Dermis microvascular lymphatic vessel endothelial cell (primary cell): ENCODE measurements around the gene TACR2. TPM values are rescaled to one million over a fixed set of nuclear protein-coding genes. Genes with fewer than 3 reads are reported as not detected.

Experiments used
- total RNA-seq: library from RNA; depleted of rRNA; stranded (reverse); fragments of >200 nt; gene quantifications from 2 replicates; pipeline ENCODE4 v1.2.1, GENCODE V29; 2014

TACR2 gene
- total RNA-seq, 1 donor from 2014 or later, result under 0.01 TPM

Other genes starting within 250 kb of the TACR2 start
- 18.4 and 18.8 TPM in 2 replicates for gene SUPV3L1, start 236.7 kb downstream of the TACR2 start, total RNA-seq
- gene HKDC1, start 196.6 kb downstream of the TACR2 start, total RNA-seq, result 0.13 TPM in 1 of 2 replicates, not detected in the other
- gene HK1, start 138.4 kb downstream of the TACR2 start, total RNA-seq, result 97.1 and 113 TPM in 2 replicates
- 65.1 and 150 TPM in 2 replicates for gene TSPAN15, start 34.5 kb upstream of the TACR2 start, total RNA-seq
- gene NEUROG3, start 156.5 kb upstream of the TACR2 start, total RNA-seq, result not detected in 2 replicates
- 0.25 and 0.39 TPM in 2 replicates for gene FAM241B, start 213.3 kb upstream of the TACR2 start, total RNA-seq